Tibial nerve (tissue), 3 donors: ENCODE results near the gene ARHGEF16.

Source experiments
- CTCF ChIP-seq, 5 experiments: fragments of 200-600 bp in 3 of 5; fragments of 450-650 bp in 2 of 5; sonication (generic) in 3 of 5; IDR thresholded peaks; one replicate each; pipeline ENCODE4 v1.5.1; 2016 to 2019; ENCODE audit warnings: antibody characterized with exemption in 5 of 5, mild to moderate bottlenecking in 3 of 5, moderate library complexity in 2 of 5
- POLR2A ChIP-seq, 2 donors: fragments of 450-650 bp; IDR thresholded peaks; one replicate each; pipeline ENCODE4 v1.6.1; 2017; ENCODE audit warnings: antibody characterized with exemption in 2 of 2, mild to moderate bottlenecking in 2 of 2, moderate library complexity in 2 of 2

GRCh38 chr1:3481046-3481445 is 26.6 kb downstream of the ARHGEF16 start:
- TF ChIP-seq CTCF (IDR thresholded peaks at IDR 0.05) (no peak), POLR2A (IDR thresholded peaks at IDR 0.05) (no peak)
